Measurements from ENCODE around the gene FNDC3B.

Gene FNDC3B

DNA sequence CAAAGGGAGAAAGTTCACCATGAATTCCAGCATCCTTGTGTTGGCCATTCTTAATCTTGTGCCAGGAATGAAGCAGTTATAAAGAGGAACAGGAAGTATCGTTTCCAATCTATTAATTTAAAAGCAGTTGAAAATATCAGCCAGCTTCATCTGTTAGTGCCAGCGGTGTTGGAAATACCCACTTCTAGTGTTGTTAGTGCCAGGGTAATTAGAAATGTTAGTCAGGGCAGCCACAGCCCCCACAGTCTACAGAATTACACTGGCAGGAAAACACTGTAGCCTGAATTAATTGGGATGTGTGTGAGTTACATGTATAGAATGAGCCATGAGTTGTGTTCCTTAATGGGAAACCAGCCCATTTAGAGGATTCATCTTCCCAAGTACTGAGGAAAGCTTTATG is 281.1 kb downstream of the FNDC3B start:
- peaks cover 17% of the 10 kb centered on the region for H3K4me1 Mint-ChIP-seq
- ATAC-seq (no peak), DNase-seq (no peak)
- H3K36me3 Mint-ChIP-seq (ENCODE audit: low read depth), result peaks cover 13% of the 10 kb centered on the region
- no peak overlapping the region for H3K27ac Mint-ChIP-seq
- no peaks in the 10 kb centered on the region for H3K9me3 Mint-ChIP-seq
- no peaks in the 10 kb centered on the region for H3K27me3 Mint-ChIP-seq
- no peak overlapping the region for H3K4me3 Mint-ChIP-seq

DNA sequence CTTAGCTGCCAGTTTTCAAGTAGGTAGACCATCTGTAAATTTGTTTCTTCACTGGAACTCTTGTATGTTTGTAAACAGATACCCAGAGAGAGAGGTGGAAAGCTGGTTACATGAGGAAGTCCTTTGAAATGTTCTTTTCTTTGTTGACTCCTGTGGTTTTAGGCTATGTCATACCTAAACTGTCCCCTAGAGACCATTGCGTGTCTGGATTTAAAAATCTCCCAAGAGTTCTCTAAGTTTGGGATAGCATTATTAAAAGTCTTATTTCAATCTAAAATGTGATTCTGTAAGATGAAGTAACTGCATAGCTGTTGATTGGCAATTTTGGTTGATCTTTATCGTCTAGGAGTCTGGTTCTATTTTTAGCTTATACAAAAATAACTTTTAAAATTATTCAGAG is 281.7 kb downstream of the FNDC3B start:
- peaks cover 15% of the 10 kb centered on the region for H3K36me3 Mint-ChIP-seq (ENCODE audit: low read depth)
- H3K4me3 Mint-ChIP-seq, result no peak overlapping the region
- H3K4me1 Mint-ChIP-seq, result peaks cover 15% of the 10 kb centered on the region

DNA sequence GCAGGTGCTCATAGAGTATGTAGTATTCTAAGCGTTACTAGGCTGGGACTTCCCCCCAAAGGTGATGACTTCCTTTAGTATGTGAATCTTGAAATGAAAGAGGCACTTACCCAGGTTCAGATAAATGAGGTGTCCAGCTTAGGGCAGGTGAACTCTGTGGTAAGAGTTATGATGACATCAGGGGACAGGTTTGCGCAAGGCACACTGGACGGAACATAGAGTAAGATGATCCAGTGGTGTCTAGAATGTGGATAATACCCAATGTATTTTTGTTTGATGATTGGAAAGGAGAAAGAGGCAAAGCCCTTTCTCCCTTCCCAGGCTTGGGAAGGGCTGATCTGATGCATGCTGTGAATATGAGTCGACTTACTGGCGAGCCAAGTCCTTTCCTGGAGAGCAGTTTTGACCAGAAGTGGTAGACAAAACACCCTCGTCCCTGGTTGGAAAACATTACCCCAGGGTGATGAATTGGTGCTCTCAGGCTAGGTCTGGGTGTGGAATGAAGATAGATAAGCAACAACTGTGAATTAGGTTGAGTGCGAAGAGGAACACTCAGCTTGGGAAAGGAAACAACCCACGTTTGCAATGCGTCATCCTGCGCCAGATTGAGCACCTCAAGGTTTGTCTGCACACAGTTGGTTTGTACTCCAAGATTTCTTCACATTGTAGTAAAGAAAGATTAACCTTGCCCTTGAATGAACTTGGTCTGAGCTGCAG is 284.7 kb downstream of the FNDC3B start:
- peak overlapping the region; percentile 16 for H3K27ac Mint-ChIP-seq
- H3K36me3 Mint-ChIP-seq (ENCODE audit: low read depth), result peaks cover 13% of the 10 kb centered on the region
- DNase-seq, result no peak
- no peaks in the 10 kb centered on the region for H3K27me3 Mint-ChIP-seq
- peak; percentile 49 for ATAC-seq
- no peaks in the 10 kb centered on the region for H3K9me3 Mint-ChIP-seq
- H3K4me3 Mint-ChIP-seq, result no peak overlapping the region
- H3K4me1 Mint-ChIP-seq, result peaks cover 6% of the 10 kb centered on the region

More for the DNA sequence above, 281.7 kb downstream of the FNDC3B start:
- DNase-seq, result no peak
- H3K27ac Mint-ChIP-seq, result no peak overlapping the region
- H3K9me3 Mint-ChIP-seq, result no peaks in the 10 kb centered on the region
- H3K27me3 Mint-ChIP-seq, result no peaks in the 10 kb centered on the region
- ATAC-seq, result no peak

DNA sequence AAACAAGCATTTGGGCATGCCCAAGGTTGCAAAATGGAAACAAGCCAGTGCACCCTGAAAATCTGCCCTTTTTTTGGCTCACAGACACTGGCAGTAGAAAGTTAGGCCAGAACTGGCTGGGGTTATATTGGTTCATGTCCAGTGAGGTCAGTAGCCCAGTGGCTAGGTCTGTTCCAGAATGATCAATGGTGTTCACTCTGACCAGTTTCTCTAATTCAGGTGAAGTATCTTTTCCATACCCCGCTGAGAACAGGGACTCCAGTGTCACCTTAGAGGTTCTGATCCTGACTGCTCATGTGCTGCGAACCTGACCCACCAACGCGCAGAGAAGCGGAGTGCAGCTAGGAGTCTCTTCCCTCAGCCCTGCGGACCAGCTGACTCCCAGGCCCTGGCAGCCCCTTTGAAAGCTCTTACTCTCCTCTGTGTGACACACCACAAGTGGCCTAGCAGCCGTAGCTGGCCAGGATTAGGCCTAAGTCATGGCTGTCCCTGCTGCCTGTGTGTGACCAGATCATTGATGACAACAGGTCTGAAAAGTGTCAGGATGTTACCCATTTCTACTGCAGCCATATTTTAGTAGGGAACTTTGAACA is 285.3 kb downstream of the FNDC3B start:
- no peak overlapping the region for H3K27ac Mint-ChIP-seq
- no peak for ATAC-seq
- DNase-seq, result no peak
- no peak overlapping the region for H3K4me3 Mint-ChIP-seq
- no peaks in the 10 kb centered on the region for H3K9me3 Mint-ChIP-seq
- H3K4me1 Mint-ChIP-seq, result peaks cover 6% of the 10 kb centered on the region
- no peaks in the 10 kb centered on the region for H3K27me3 Mint-ChIP-seq
- H3K36me3 Mint-ChIP-seq (ENCODE audit: low read depth), result peaks cover 13% of the 10 kb centered on the region

DNA sequence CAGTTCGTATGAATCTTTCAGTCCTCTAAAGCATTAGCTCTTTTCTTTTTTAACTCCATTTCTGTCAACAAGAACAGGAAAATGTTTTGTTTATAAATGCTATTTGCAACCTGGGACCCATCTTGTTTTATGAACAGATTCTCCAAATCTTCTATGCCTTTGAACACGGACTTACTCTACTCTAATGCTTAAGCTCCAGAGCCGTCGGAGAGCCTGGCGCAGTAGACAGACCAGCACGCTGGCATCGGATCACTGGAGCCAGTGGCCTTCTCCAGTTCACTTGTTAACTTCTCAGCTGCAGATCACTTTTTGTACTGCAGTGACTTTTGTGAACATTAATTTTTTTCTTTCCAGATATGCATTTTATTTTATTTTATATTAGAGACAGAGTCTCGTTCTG is 286.1 kb downstream of the FNDC3B start:
- H3K4me1 Mint-ChIP-seq, result peaks cover 6% of the 10 kb centered on the region
- no peaks in the 10 kb centered on the region for H3K27me3 Mint-ChIP-seq
- peaks cover 8% of the 10 kb centered on the region for H3K36me3 Mint-ChIP-seq (ENCODE audit: low read depth)
- ATAC-seq, result no peak
- no peak overlapping the region for H3K4me3 Mint-ChIP-seq
- no peak for DNase-seq
- H3K9me3 Mint-ChIP-seq, result no peaks in the 10 kb centered on the region
- H3K27ac Mint-ChIP-seq, result no peak overlapping the region

DNA sequence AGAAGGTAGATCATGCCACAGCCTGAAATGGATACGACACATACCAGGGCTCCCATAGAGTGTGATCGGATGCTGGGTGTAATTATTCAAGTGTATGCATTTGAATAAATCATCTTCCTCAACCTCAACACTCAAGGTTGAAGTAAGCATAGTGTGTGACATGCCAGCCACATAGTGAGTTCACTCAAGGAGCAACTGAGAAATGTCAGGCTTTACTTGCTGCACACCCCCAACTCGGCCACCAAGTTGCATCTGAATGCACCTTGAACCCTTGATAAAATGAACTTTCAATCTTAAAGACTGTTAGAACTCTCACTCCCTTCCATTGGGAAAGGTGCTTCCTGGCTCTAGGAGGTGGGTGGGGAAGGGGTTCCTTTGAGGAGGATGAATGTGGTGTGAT is 287.6 kb downstream of the FNDC3B start:
- DNase-seq, result no peak
- Mint-ChIP-seq H3K27me3 (no peaks in the 10 kb centered on the region), H3K4me1 (peaks cover 6% of the 10 kb centered on the region), H3K4me3 (no peak overlapping the region), H3K27ac (no peak overlapping the region), H3K36me3 (ENCODE audit: low read depth) (peaks cover 11% of the 10 kb centered on the region), H3K9me3 (no peaks in the 10 kb centered on the region)
- ATAC-seq, result no peak

DNA sequence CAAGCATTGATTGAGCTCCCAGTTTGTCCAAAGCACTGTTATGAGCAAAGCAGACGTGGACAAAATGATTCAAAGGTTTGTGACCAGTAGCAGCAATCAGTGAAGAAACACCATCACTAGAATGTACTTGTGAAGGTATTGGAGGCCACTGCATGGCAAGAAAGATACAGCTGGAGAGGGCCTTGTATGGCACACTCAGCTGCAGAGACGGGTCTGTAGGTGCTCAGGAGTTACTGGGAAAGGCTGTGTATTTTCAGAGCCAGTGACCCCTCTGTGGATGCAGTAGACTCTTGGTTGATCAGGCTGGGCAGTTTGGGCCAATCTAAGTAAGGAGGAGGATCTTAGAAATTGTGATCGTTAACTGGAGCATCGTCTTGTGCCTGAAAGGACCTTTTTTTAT is 288.9 kb downstream of the FNDC3B start:
- DNase-seq (no peak), ATAC-seq (no peak)
- peaks cover 12% of the 10 kb centered on the region for H3K36me3 Mint-ChIP-seq (ENCODE audit: low read depth)
- H3K27ac Mint-ChIP-seq, result no peak overlapping the region
- no peak overlapping the region for H3K4me3 Mint-ChIP-seq
- no peaks in the 10 kb centered on the region for H3K9me3 Mint-ChIP-seq
- H3K27me3 Mint-ChIP-seq, result no peaks in the 10 kb centered on the region
- peaks cover 10% of the 10 kb centered on the region for H3K4me1 Mint-ChIP-seq

DNA sequence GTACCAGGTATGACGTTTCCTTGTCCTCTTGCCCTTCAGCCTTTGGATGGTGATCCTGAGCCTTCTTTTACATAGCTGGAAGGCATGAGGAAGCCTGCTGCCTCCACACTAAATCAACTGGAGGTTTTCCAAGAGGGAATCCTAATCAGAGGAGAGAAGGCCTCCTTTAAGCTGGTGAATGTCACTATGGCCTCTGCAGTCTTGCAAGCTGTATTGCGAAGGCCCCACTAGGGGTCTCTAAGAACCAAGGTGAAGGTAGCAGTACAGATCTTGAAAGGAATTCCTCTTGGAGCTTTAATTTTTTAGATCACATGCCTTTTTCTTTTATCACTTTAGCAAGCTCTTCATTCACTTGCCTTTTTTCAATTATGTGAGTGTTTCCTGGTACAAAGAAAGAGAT is 289.7 kb downstream of the FNDC3B start:
- Mint-ChIP-seq H3K9me3 (no peaks in the 10 kb centered on the region), H3K27me3 (no peaks in the 10 kb centered on the region), H3K4me1 (peaks cover 5% of the 10 kb centered on the region), H3K27ac (no peak overlapping the region), H3K4me3 (no peak overlapping the region), H3K36me3 (ENCODE audit: low read depth) (peaks cover 15% of the 10 kb centered on the region)
- ATAC-seq, result no peak
- no peak for DNase-seq

DNA sequence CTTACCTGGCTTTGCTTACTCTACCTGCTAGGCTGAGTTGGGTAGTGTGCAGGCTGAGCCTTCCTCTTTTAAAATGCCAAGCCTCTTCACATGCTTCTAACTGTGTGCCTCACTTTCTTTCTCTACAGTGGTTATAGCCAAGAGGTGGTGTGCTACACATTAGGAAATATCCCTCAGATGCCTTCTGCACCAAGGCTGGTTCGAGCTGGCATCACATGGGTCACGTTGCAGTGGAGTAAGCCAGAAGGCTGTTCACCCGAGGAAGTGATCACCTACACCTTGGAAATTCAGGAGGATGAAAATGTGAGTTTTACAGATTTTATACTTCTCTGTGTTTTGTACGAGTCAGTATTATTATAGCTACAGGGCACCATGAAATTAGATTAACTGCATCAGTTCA is 291.0 kb downstream of the FNDC3B start:
- Mint-ChIP-seq H3K27ac (no peak overlapping the region), H3K4me1 (peaks cover 4% of the 10 kb centered on the region), H3K27me3 (no peaks in the 10 kb centered on the region), H3K9me3 (no peaks in the 10 kb centered on the region), H3K4me3 (no peak overlapping the region), H3K36me3 (ENCODE audit: low read depth) (peaks cover 11% of the 10 kb centered on the region)
- ATAC-seq (no peak), DNase-seq (no peak)

DNA sequence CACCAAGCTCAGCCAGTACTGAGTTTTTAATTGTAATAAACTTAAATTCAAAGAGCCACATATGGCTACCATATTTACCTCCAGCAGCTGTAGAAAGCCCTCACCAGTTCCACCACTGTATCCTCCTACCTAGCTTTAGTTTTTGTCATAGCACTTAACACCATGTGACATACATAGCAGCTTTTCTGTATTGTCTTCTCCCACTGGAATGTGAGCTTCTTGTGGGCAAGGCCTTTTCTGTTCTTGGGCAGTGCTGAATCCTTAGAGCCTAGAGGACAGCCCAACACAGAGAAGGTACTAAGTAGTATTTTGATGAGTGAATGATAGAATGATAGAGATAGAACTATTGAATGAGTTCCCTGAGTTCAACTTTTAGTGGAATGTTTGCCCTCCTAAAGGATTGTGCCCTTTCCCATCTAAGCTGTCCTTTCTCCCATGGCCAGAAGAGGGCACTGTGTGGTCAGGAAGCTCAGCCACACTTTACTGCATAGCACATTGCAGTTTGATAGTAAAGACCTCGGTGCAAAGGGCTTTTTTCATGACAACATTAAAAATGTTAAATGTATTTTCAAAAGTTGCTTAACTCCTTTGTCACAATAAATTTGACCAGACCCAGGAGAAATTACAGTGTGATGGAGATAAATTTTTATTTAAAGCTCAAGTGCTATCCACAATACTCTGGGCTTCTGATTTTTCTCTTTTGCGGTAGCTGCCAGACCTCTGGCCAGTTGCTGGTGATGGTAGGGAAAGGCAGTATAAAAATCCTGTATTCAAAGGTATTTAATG is 293.1 kb downstream of the FNDC3B start:
- Mint-ChIP-seq H3K27me3 (no peaks in the 10 kb centered on the region), H3K4me1 (peaks cover 4% of the 10 kb centered on the region), H3K27ac (no peak overlapping the region), H3K4me3 (no peak overlapping the region), H3K36me3 (ENCODE audit: low read depth) (peaks cover 8% of the 10 kb centered on the region), H3K9me3 (no peaks in the 10 kb centered on the region)
- ATAC-seq (peak; percentile 59), DNase-seq (peak; percentile 50)

DNA sequence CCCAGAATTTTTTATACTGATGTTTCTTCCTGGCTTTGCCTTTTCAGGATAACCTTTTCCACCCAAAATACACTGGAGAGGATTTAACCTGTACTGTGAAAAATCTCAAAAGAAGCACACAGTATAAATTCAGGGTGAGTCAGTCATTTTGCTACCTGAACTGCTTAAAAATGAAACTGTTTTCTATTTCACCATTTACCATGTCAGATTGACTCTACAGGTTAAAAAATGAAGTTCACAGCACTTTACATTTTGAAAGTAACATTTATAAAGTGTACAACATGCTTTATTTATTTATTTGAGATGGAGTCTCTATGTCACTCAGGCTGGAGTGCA is 293.6 kb downstream of the FNDC3B start:
- no peaks in the 10 kb centered on the region for H3K9me3 Mint-ChIP-seq
- H3K27me3 Mint-ChIP-seq, result no peaks in the 10 kb centered on the region
- peaks cover 9% of the 10 kb centered on the region for H3K36me3 Mint-ChIP-seq (ENCODE audit: low read depth)
- H3K27ac Mint-ChIP-seq, result no peak overlapping the region
- ATAC-seq (no peak), DNase-seq (no peak)
- H3K4me1 Mint-ChIP-seq, result peaks cover 4% of the 10 kb centered on the region
- no peak overlapping the region for H3K4me3 Mint-ChIP-seq

DNA sequence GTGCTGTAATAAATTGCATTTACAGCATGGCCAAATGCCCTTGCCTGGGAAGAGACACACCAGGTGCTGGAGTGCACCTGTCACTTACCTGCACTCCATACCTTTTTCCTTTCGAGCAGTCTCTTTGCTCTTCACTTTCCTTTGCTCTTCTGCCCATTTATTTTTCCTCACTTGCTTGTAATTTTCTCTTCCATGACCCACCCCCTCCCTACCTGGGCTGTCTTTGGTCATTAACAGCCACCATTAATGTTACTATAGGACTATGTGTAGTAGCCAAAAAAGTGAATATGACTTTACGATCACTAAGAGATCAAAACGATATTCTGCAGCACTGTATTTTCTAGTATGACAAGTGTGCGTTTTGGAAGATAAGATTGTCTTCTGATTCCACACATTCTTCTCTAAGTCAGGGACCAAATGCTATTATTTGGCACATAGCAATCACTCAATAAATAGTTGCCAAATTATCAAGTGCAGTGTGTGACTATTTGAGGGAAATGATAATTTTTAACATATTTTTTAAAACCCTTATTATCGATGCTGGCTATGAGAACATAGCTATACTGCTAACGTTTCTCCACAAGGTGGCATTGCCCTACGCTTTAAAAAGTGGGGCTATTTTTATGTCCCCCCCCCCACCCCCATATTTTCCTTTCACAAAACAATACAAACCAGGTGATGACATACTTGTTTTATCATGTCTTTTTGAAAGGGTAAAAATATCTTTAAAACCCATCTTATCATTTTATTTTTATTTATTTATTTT is 294.5 kb downstream of the FNDC3B start:
- H3K27ac Mint-ChIP-seq, result no peak overlapping the region
- peaks cover 9% of the 10 kb centered on the region for H3K36me3 Mint-ChIP-seq (ENCODE audit: low read depth)
- peaks cover 4% of the 10 kb centered on the region for H3K4me1 Mint-ChIP-seq
- H3K4me3 Mint-ChIP-seq, result no peak overlapping the region
- no peak for ATAC-seq
- H3K9me3 Mint-ChIP-seq, result no peaks in the 10 kb centered on the region
- H3K27me3 Mint-ChIP-seq, result no peaks in the 10 kb centered on the region
- no peak for DNase-seq

DNA sequence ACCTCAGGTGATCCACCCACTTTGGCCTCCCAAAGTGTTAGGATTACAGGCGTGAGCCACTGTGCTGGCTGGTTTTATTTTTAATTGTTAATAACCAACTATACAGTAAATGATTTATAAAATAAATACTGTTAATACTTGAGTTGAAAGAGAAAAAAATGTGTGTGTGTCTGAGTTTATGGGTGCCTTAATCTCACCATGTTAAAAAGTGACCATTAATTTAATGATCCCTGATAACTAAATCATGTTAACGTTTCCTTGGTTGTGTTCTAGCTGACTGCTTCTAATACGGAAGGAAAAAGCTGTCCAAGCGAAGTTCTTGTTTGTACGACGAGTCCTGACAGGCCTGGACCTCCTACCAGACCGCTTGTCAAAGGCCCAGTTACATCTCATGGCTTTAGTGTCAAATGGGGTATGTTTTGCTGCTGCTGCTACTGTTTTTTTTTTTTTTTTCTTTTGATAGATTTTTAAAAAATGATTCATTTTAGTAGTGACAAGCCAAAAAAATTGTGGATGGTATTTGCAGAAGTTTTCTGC is 295.4 kb downstream of the FNDC3B start:
- no peak for ATAC-seq
- peaks cover 9% of the 10 kb centered on the region for H3K36me3 Mint-ChIP-seq (ENCODE audit: low read depth)
- H3K27ac Mint-ChIP-seq, result no peak overlapping the region
- peaks cover 4% of the 10 kb centered on the region for H3K4me1 Mint-ChIP-seq
- no peak for DNase-seq
- H3K9me3 Mint-ChIP-seq, result no peaks in the 10 kb centered on the region
- no peak overlapping the region for H3K4me3 Mint-ChIP-seq
- no peaks in the 10 kb centered on the region for H3K27me3 Mint-ChIP-seq

DNA sequence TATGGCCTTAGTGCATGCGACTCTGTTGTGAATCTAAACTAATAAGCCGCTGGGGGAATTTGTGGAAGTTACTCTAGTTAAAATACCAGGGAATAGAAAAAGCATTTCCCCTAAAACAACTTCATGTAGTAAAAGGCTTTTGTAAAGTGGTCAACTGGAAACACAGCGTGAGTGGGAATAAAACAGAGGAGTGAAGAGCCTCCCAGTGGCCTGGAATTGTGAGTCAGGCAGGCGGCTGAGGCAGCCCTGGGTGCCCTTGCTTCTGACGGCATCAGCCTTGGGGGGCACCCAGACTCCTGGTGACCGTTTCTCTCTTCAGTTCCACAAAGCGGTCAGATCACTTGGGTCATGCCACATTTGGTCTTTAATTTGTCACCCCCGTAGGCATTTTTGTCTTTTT is 300.5 kb downstream of the FNDC3B start:
- Mint-ChIP-seq H3K36me3 (ENCODE audit: low read depth) (peaks cover 10% of the 10 kb centered on the region), H3K27me3 (no peaks in the 10 kb centered on the region), H3K27ac (no peak overlapping the region), H3K4me3 (no peak overlapping the region), H3K9me3 (no peaks in the 10 kb centered on the region), H3K4me1 (no peaks in the 10 kb centered on the region)
- DNase-seq (no peak), ATAC-seq (no peak)
